GM12878 (cell line): ENCODE measurements around the gene PHF14.

Experiments
- BRCA1 ChIP-seq: IDR thresholded peaks from 2 replicates; pipeline ENCODE4 v1.6.1; 2011; ENCODE audit warnings: low read depth, low read length, improper control_type of control experiment
- SMC3 ChIP-seq: IDR thresholded peaks from 2 replicates; pipeline ENCODE4 v1.6.1; 2011; ENCODE audit warnings: low read length, improper control_type of control experiment, borderline replicate concordance
- TF ChIP-seq, protein P1 (sequence below), 3 experiments: IDR thresholded peaks in 2 of 3; conservative IDR thresholded peaks in 1 of 3; 2 replicates each; pipeline ENCODE4 v1.5.1; 2011; ENCODE audit warnings: low read depth in 3 of 3, low read length in 3 of 3, mild to moderate bottlenecking in 3 of 3, control low read depth in 2 of 3, moderate library complexity in 2 of 3, inconsistent platforms in 1 of 3, mixed read lengths in 1 of 3; ENCODE audit not compliant: control insufficient read depth in 2 of 3, insufficient read depth in 1 of 3; ENCODE audit errors: extremely low read depth in 1 of 3

DNA sequence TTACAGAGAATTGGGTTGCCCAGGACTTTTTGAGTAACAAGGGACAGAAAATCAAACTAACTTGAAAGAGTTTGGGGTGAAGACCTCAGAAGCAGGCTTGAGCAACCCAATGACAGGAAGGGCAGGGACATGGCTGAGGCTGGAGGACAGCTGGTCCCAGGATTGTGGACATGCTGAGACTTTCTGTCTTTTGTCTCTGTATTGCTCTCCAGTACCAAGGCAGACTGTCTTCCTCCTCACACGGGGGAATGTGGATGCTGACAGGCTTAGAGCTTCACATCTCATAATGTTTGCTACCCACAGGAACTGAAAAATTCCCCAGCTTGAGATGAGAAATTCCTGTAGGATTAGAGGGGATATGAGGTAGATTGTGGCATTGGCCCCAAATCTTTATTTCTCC lies 229.6 kb downstream of the PHF14 start:
- TF ChIP-seq, protein P1, sequence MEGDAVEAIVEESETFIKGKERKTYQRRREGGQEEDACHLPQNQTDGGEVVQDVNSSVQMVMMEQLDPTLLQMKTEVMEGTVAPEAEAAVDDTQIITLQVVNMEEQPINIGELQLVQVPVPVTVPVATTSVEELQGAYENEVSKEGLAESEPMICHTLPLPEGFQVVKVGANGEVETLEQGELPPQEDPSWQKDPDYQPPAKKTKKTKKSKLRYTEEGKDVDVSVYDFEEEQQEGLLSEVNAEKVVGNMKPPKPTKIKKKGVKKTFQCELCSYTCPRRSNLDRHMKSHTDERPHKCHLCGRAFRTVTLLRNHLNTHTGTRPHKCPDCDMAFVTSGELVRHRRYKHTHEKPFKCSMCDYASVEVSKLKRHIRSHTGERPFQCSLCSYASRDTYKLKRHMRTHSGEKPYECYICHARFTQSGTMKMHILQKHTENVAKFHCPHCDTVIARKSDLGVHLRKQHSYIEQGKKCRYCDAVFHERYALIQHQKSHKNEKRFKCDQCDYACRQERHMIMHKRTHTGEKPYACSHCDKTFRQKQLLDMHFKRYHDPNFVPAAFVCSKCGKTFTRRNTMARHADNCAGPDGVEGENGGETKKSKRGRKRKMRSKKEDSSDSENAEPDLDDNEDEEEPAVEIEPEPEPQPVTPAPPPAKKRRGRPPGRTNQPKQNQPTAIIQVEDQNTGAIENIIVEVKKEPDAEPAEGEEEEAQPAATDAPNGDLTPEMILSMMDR (IDR thresholded peaks at IDR 0.05 in 2 of 3, conservative IDR thresholded peaks at IDR 0.05 in 1 of 3; ENCODE audit: control insufficient read depth in 2 of 3, extremely low read depth in 1 of 3, insufficient read depth in 1 of 3, low read depth in 3 of 3, low read length in 3 of 3) = no peak
- TF ChIP-seq BRCA1 (no peak), SMC3 (no peak)
